ENCODE measurements around the gene EPB41L2.
"Not testable (repeated sequence)": the region's sequence is repeated elsewhere in the genome, so short reads cannot be mapped to it uniquely, and the experiment has no call there.

Gene EPB41L2

DNA sequence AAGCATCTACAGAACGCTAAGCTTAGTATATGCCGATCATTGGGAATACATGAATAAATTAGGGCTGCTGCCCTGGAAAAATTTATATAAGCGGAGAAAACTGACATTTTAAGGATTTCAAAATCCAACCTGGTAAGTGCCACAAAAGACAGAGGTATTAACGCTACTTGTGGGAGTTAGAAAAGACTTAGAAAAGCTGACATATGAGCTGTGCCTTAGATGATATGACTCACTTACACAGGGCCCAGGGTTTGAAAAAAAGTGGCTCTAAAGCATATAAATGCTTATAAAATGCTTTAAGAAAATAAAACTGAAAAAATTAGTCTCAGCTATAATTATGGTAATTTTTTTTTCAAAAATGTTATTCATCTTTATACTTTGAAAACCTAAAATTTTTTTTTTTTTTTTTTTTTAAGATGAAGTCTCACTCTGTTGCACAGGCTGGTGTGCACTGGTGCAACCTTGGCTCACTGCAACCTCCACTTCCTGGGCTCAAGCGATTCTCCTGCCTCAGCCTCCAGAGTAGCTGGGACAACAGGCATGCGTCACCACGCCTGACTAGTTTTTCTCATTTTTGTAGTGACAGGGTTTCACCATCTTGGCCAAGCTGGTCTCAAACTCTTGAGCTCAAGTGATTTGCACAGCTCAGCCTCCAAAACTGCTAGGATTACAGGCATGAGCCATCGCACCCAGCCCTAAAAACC lies 25.7 kb downstream of the EPB41L2 start:
- in situ Hi-C loops (cut with HindIII; ENCODE audit: low sequenced_read_pairs) = no loop called here

DNA sequence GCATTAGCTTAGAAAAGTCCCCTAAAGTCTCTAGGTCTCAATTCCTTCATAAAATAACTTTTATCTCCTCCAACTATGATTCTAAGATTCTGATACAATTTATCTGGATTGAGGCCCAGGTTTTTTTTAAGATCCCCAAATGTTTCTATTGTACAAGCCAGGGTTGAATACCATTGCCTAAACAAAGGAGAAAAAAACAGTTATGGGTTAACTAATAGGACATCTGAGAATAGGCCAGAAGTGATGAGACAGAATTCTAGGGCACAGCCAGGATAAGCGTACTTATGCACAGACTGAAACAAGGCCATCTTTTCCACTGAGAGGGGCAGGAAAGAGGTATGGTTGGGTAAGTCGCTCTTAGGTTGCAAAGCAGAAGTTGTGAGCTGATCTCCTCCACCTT lies 26.4 kb downstream of the EPB41L2 start:
- in situ Hi-C loops (cut with HindIII; ENCODE audit: low sequenced_read_pairs) = no loop called here

DNA sequence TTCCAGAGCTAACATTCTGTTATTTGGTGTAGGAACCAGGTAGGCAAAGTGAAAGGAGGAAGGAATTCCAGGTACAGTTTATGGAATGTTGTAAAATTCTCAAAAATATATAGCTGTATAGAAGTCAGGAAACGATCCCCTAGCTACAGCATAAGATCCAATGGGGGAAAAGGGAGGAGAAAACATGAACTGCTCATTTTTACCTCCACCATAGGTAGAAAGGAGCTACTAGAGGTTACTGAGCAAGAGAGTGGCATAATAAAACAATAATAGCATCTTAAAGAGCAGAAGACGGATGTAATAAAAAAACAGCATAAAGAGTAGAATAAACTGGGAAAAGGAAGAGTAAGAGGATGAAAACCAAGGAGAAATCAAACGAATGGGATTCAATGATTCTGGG lies 26.9 kb downstream of the EPB41L2 start:
- in situ Hi-C loops (cut with HindIII; ENCODE audit: low sequenced_read_pairs) = no loop called here

DNA sequence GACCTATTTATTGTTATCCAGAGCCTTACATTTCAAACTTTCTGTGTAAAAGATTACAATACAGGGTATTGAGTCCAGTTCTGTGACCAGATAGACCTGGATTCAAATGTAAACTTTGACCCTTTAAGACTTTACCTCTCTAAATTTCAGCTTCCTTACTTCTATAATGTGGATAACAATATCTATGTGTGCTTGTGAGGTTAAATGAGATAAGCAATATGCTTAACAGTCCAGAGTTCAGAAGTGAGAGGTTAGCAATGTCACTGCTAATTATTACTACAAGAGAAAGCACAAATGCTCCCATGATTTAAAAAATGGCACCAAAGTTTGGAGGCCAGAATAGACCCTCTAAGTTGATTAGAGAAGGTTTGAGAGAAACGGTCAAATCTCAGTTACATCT lies 27.5 kb downstream of the EPB41L2 start:
- in situ Hi-C loops (cut with HindIII; ENCODE audit: low sequenced_read_pairs) = no loop called here

DNA sequence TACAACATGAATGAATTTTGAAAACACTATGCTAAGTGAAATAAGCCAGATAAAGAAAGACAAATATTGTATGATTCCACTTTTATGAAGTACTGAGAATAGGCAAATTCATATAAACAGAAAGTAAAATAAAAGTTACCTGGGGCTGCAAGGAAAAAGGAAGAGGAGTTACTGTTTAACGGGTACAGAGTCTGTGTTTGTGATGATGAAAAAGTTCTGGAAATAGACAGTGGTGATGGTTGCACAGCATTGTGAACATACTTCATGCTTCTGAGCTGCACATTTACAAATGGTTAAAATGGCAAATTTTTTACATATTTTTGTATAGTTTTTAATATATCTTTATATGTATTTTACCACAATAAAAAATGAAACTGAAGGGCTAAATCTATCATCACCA lies 29.4 kb downstream of the EPB41L2 start:
- in situ Hi-C loops (cut with HindIII; ENCODE audit: low sequenced_read_pairs) = no loop called here

DNA sequence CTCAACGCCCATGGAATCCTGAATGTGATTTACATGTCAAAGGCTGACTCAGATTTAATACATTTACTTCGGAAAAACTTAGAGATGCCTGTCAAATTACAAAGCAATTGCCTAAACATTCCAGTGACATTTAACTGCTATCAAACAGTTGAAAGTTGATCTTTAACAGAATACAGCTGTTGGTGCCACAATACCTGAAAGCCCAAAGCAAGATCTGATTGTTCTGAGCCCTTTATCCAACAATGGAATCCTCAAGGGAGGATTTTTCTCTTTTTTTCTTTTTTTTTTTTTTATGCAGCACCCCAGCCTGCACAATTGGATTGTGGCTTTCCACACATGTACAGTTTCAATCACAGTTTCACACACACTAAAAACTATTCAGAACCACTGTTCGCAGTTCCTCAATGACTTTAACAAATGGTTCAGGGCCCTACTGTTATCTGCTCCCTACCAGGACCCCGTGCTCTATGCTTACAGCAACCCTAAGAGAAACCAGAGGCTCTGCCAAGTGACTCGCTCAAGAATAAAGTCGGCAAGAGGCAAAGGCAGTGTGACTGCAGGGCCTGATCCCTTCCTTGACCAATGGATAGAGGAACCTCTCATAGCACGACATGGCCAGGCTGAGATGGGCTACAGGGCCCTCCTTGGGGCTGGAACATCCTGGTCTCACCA lies 33.3 kb downstream of the EPB41L2 start:
- in situ Hi-C loops (cut with HindIII; ENCODE audit: low sequenced_read_pairs) = no loop called here

DNA sequence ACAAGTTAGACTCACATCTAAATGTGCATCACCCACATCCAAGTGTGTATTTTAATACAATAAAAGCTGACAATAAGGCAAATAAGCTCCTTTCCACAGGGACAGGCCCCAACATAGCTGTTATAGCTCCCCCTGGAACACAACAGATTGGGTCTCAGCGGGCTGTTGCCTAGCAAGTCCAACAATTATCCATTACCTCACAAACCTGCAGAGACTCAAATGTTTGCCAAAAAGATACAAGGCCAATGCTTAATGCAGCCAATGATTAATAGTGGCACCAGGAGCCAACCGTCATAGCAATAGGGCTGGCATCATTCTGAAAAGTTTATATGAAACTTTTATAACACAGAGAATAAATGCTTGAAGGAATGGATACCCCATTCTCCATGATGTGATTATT lies 35.7 kb downstream of the EPB41L2 start:
- in situ Hi-C loops (cut with HindIII; ENCODE audit: low sequenced_read_pairs) = no loop called here

DNA sequence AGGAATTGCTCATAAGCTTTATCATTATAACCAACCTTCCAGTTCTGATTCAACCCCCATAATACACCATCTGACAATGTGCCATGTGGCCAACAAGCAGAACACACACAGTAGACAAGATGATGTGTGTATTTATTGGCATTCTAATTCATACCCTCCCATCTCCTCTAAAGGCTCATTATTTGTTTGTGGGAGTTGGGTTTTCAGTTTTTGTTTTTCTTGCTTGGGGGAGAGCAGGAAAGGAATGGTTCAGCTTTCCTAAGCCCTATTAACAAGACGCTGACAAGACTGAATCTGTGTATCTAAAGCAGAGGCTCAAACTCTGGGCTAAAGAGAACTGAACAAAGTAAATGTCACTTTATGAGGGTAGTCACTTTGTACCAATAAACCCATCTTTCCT lies 36.8 kb downstream of the EPB41L2 start:
- in situ Hi-C loops (cut with HindIII; ENCODE audit: low sequenced_read_pairs) = no loop called here

DNA sequence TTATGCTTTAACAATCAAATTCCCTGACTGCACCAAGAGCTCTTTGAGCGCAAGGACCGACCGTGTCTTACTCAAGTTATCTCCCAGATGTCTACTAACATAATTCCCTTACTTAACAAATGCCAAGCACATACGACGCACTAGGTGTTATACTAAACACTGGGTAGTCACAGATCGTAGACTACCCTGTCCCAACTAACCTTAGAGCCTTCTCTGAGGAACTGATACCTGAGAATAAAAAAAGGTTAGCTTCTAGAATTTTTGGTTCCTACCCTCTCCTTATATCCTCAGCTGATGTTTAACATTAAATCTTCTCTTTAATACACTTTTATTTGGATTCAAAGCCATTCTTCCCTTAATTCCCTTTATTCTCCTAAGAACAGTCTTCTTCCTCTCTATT lies 38.5 kb downstream of the EPB41L2 start:
- in situ Hi-C loops (cut with HindIII; ENCODE audit: low sequenced_read_pairs) = no loop called here

DNA sequence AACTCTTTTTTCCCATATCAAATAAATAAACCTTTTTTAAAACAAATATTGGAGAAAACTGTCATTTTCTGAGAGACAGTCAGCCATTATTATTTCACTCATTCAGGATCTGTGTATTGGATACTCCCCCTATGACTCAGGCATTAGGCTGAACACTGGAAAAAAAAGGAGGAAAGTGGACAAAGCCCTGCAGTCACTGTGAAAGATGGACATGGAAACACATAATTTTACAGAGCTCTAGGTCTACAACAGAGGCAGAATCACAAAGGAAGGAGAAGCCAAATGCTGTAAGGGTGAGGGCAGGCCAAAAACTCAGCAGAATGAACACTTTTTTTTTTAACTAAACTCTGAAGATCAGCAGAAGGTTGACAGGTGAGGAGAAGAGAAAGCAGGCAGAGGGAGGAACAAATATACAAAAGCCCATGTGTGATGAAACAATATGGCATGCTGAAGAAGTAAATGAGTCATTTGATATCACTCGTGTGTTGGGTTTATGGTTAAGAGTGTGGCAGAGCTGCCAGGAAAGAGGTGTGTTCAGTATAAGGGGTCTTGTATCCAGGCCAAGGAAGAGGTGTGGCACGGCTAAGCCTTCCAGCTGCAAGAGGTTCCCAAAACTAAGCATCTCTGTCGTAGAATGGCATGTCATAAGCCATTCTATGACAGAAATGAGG lies 39.1 kb downstream of the EPB41L2 start:
- in situ Hi-C loops (cut with HindIII; ENCODE audit: low sequenced_read_pairs) = no loop called here

DNA sequence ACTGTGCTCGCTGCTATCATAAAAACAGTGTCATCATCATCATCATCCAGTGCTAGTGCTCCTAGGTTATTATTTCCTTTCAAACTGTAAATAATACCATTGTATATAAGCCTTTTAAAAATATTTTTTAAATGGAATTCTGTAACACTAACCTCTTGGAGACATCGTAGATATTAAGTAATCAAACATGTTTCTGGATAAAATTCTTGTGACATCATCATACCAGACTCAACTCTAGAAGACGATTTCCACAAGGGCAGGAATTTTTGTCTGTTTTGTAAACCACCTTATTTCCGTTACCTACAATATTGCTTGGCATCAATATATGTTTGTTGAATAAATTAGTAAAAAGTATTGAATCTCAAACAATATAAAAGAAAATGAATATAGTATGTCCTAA lies 40.4 kb downstream of the EPB41L2 start:
- in situ Hi-C loops (cut with HindIII; ENCODE audit: low sequenced_read_pairs) = no loop called here

DNA sequence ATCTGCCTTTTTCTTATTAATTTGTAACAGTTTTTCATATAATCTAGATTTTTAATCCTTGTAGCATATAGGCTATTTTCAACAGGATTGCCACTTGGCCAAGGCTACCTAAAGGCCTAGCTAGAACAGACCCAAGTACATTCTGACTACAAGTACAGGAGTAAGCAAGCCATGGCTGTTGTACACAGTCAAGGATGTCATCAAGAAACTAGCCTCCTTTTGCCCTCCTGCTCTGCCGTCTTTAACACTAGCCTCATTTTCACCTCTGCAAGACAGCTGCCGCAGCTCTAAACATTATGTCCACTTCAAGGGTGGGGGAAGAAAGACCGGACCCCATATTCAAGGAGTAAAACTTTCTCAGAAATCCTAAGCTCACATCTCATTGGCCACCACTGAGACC lies 45.1 kb downstream of the EPB41L2 start:
- in situ Hi-C loops (cut with HindIII; ENCODE audit: low sequenced_read_pairs) = no loop called here

DNA sequence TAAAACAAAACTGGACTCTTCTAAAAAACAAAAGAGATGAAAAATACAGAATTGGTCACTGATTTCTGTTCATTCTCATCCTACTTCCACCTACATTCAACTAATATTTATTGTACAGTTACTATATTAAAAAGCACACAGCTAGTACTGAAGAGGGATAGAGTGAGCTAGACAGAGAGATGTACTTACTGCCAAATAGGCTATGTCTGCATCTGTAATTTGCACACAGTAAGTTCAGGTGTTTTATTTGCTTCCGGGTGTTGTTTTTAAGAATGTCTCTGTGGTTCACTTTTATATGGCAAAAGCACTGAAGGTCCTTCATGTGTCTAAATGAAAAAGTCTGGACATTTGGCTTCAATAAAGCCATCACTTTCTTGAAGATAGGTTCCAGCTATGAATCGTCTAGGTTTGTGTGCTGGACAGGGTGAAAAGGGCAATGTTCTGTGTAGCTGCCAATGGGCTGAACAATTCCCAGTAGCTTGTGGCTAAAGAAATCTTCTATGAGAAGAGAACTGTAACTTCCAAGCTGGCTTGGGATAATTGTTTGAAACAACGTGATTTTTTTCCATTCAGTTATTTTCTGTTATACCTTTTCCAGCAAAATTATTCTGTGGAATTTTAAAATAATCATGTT lies 47.3 kb downstream of the EPB41L2 start:
- in situ Hi-C loops (cut with HindIII; ENCODE audit: low sequenced_read_pairs) = no loop called here

DNA sequence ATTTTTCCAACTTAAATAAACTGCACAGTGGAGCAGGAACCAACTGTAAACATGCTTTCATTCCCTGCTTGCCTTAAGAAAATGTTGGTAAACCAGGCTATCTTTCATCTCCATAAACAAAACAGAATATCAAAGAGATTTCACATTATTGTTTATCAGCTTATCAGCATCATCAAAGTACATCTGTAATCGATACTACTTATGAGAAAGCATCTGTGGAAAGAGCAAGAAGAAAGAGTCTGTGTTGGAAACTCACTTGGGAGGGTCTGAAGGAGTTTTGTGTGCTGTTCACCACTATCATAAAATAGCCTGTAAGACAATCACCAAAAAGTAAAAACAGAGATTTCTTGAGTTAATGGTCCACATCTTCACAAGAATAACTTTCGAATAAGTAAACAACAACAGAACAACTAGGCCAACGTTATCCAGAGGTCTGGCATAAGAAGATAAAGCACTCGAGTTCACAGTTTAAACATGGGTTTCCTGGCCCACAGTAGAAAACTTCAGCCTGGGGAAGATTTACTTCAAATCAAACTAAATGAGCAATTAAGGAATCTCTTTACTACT lies 47.9 kb downstream of the EPB41L2 start:
- in situ Hi-C loops (cut with HindIII; ENCODE audit: low sequenced_read_pairs) = no loop called here

DNA sequence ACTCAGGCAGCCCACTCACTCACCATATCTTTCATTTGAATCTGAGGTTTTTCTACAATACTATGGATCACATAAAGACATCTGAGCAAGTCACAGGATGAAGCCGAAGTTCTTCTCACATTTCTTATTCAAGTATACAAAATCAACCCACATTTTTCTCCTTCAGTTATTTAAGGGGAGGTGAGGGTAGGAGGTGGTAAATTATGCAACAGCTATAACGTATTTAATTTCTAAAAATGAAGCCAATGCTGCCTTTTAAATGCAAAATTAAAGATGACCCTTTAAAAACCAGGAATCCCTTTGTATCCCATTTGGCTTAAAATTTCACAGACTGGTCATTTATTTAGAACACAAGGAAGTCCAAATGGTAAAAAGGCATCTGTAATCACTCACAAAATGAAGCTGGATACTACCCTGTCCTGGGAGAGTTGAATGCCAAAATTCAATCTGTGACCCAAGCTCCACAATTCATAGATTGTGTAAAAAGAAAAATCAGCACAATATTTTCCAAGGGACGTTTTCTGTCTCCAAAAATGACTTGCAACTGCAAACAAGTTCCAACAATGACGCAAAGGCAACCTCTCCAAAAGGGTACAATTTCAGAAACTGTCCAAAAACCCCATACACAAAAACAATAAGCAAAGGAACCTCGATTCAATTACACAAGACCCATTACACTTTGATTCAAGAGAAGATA lies 48.8 kb downstream of the EPB41L2 start:
- in situ Hi-C loops (cut with HindIII; ENCODE audit: low sequenced_read_pairs) = no loop called here

DNA sequence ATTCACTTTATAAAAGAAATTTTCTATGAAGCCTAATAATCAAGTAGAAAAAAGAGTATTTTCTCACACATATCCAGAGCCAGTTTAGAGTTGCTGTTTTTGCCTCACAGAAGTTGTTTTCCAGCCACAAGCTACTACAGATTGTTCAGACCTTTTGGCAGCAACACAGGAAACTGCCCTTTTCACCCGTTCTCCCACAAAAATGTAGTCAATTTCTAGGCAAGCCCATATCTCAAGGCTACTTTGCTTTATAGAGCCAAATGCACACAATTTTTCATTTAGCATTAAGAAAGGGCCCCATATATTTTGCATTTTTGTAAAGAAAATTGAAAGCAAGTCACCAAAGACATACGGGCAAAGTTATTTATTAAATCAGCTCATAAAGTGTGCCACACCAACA lies 49.5 kb downstream of the EPB41L2 start:
- in situ Hi-C loops (cut with HindIII; ENCODE audit: low sequenced_read_pairs) = no loop called here

DNA sequence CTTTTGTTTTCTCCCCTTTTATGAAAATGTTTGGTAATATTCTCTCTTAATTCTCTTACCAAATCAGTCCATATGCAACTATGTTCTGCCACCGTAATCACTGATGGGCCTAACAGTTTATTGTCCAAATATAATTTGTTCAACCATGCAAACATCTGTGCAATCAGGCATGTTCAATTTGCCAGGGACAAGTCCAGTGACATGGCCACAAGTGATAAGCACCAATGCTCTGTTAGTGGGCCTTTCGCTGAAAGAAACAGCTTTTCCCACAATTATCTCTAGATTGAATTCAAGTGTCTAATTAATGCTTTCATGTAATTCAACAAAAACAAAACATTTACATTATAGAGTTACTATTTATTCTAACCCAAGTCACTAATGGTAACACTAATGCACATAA lies 53.3 kb downstream of the EPB41L2 start:
- in situ Hi-C loops (cut with HindIII; ENCODE audit: low sequenced_read_pairs) = no loop called here

DNA sequence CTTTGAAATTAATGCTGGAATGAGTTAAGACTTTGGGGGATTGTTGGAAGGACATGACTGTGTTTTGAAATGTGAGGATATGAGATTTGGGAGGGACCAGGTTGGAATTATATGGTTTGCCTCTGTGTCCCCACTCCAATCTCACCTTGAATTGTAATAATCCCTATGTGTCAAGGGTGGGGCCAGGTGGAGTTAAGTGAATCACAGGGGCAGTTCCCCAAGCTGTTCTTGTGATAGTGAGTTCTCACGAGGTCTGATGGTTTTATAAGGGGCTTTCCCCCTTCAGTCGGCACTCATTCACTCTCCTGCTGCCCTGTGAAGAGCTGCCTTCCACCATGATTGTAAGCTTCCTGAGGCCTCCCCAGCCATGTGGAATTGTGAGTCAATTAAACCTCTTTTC lies 54.1 kb downstream of the EPB41L2 start:
- in situ Hi-C loops (cut with HindIII; ENCODE audit: low sequenced_read_pairs) = not testable (repeated sequence)

DNA sequence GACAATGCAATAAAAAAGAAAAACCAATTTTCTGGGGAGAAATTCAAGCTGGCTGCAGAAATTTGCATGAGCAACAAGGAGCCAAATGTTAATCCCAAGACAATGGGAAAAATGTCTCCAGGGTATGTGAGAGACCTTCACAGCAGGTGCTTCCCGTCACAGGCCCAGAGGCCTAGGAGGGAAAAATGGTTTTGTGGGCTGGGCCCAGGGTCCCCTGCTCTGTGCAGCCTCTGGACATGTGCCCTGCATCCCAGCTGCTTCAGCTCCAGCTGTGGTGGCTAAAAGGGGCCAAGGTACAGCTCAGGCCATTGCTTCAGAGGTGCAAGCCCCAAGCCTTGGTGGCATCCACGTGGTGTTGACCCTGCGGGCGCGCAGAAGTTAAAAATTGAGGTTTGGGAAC lies 55.1 kb downstream of the EPB41L2 start:
- in situ Hi-C loops (cut with HindIII; ENCODE audit: low sequenced_read_pairs) = not testable (repeated sequence)

DNA sequence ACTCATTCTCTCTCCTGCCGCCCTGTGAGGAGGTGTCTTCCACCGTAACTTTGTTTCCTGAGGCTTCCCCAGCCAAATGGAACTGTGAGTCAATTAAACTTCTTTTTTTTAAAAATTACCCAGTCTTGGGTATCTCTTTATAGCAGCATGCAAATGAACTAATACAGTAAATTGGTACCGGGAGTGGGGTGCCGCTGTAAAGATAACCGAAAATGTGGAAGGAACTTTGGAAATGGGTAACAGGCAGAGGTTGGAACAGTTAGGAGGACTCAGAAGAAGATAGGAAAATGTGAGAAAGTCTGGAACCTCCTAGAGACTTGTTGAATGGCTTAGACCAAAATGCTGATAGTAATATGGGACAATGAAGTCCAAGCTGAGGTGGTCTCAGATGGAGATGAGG lies 55.8 kb downstream of the EPB41L2 start:
- in situ Hi-C loops (cut with HindIII; ENCODE audit: low sequenced_read_pairs) = no loop called here

DNA sequence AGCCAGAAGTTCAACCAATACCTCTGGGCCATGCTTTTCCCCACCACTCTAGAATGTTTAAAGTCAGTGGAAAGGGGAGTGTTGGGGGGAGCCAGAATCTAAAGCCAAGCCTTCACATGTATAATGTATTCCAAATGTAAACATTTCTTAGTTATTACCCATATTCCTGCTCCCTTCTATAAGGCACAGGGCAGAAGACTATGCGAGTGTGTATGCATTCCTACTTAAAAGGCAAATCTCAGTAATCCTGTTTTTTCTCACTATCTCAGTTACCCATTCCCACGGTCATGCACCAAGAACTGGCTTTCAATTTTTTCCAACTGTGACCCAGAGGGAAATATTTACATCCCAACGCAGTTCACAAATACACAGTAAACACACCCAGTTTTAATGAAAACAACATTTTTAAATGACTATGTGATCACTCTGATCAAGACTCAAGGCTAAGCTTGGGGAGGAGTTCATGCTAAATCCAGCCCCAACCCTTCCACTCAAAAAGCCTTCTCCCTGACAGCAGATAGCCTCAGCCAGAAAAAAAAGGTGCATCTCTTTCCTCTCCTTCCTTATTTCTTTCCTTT lies 57.5 kb downstream of the EPB41L2 start:
- in situ Hi-C loops (cut with HindIII; ENCODE audit: low sequenced_read_pairs) = no loop called here
